Stimulated activated CD4-positive, alpha-beta T cell treated with anti-CD3 and anti-CD28 coated beads, TNF-alpha, amount 100 ng/mL, for 1 hour (primary cell): ENCODE measurements around the gene ZNF341.
A peak's percentile ranks its signal among the peaks of the same experiment; 100 is the strongest.
"Not testable (repeated sequence)": the region's sequence is repeated elsewhere in the genome, so short reads cannot be mapped to it uniquely, and the experiment has no call there.

ENCODE experiments used
- DNase-seq, 3 donors: peaks; one replicate each; pipeline ENCODE4 v3.0.0-alpha.2; 2020; ENCODE audit warnings: low read depth in 3 of 3, low spot score in 1 of 3

ZNF341 gene

DNA sequence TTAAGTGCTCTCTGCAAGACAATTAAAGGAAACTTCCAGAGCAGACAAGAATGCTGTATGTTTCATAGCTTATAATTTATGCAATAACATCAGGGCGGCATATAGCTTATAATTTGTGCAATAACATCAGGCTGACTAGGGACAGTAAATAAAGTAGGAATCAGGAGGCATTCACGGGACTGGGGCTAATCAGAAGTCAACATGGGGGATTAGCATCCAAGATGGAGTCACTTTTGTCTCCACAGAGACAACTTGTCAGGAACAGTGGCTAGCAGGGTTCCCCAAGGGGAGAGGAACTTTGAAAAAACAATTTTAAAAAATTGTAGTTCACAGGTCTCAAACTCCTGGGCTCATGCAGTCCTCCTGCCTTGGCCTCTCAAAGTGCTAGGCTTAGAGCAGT, 3.3 kb upstream of the ZNF341 start:
- no peak for DNase-seq

DNA sequence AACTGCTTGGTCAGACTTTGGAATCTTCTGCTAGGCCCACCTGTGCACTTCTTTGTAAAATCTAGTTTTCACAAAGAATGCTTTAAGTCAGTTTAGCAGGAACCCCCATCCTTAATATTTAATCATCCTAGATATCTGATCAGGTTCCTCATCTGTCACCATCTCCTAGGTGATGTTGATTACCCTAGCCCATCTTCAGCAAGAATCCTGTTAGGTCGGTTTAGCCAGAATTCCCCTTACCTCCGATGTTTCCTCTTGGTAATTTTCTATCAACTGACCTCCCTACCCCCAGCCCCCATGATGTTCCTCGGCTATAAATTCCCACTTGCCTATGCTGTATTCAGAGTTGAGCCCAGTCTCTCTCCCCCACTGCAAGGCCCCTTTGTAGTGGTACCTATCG, 2.7 kb upstream of the ZNF341 start:
- DNase-seq, result no peak

- no peak for DNase-seq
These were observed 677 bp upstream of the ZNF341 start for GRCh38 chr20:33730946-33731692.

- DNase-seq, result peak in 2 of 3 donors; percentile 78 to 79
These were observed 572 bp downstream of the ZNF341 start for GRCh38 chr20:33732166-33732970.

GRCh38 chr20:33733654-33734576, 2.1 kb downstream of the ZNF341 start:
- no peak for DNase-seq

DNA sequence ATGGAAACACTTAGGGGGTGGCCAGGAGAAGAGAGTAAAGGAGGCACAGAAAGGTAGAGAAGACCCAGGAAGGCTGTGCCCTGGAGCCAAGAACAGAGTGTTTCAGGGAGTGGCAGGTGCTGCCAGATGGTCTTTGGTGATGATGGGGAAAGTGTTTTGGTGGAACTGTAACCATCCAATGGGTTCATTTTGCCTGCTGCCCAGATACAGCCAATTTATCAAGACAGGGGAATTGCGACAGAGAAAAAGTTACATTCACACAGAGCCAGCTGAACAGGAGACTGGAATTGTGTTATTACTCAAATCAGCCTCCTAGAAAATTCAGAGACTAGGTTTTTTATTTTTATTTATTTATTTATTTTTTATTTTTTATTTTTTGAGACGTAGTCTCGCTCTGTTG, 5.2 kb downstream of the ZNF341 start:
- no peak for DNase-seq

- DNase-seq, result no peak
These were observed 7.7 kb downstream of the ZNF341 start for GRCh38 chr20:33739493-33739892.

DNA sequence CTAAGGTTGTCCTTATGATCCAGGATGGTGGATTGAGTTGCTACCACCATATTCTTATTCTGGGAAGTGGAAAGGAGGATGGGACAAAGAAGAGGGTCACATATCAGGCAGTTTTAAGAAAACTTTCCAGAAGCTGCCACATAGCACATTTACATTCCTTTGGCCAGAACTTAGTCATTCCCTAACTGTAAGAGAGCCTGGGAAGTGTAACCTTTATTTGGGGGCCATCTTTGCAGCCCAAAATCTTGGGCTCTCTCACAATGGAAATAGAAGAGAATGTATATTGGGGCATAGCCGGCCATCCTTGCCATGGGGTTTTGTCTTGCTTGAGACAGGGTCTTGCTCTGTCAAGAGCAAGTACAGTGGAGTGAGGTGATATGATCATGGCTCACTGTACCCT, 8.4 kb downstream of the ZNF341 start:
- DNase-seq, result no peak

DNA sequence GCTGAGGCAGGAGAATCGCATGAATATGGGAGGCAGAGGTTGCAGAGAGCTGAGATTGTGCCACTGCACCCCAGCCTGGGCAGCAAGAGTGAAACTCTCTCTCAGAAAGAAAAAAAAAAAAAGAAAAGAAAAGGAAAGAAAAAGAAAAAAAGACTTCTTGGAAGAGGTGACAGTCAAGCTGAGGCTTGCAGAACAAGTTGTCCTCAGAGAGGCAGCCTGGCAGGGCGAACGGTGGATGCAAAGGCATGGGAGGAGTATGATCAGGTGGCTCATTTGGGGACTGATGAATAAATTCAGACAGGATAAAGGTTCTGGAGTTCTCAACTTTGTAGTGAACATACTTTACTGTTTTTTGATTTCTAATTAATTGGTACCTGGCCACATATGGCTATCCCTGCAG, 12.4 kb downstream of the ZNF341 start:
- no peak for DNase-seq

- no peak for DNase-seq
These were observed 13.1 kb downstream of the ZNF341 start for GRCh38 chr20:33744773-33745385.

GRCh38 chr20:33746325-33746998, 14.7 kb downstream of the ZNF341 start:
- DNase-seq, result no peak

- DNase-seq, result no peak
These were observed 20.0 kb downstream of the ZNF341 start for GRCh38 chr20:33751775-33752174.

- no peak for DNase-seq
These were observed 21.3 kb downstream of the ZNF341 start for GRCh38 chr20:33753143-33753542.

DNA sequence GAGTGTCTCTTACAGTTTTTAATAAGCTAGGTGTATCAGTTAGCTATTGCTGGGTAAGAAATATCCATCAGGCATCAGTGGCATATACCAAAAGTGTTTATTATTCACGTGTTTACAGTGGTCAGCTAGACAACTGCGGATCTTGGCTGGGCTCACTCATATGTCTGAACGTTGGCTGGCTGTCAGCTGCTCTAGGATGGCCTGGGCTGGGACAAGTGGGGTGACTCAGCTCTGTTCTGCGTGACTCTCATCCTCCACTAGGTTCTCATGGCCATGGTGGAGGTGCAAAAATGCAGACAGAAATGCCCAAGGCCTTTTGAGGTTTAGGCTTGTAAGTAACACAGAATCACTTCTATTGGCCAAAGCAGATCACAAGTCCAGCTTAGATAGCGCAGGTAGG, 22.0 kb downstream of the ZNF341 start:
- no peak for DNase-seq

GRCh38 chr20:33755936-33756490, 24.2 kb downstream of the ZNF341 start:
- DNase-seq, result not testable (repeated sequence)

DNA sequence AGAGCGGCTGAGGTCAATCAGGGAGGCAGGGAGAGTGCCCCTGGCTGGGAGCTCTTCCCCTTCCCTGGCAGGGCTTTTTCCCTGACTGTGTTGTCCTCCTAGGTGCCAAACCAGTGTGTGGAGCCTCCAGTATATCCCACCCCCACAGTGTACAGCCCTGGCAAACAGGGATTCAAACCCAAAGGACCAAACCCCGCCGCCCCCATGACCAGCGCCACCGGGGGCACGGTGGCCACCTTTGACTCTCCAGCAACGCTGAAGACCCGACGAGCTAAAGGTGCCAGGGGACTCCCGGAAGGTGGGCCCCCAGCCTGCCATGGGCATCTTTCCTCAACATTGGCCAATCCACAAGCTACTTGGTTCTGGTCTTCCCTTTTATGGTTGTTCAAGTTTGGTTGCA, 25.2 kb downstream of the ZNF341 start:
- no peak for DNase-seq

DNA sequence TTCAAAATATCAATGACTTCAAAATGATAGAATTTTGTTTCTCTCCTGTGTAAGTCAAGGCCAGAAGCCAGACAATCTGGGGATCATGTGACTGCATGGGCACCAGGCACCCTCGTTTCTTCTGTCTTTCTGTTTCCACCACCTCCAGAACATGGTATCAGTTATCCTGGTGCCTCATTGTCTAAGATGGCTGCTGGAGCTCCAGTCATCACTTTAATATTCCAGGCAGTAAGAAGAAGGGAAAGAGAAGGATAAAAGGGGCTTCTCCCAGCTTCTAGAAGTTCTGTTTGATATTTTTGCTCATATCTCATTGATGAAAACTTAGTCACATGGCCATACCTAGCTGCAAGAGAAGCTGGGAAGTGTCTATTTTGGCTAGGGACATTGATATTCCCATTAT, 25.7 kb downstream of the ZNF341 start:
- DNase-seq, result no peak

DNA sequence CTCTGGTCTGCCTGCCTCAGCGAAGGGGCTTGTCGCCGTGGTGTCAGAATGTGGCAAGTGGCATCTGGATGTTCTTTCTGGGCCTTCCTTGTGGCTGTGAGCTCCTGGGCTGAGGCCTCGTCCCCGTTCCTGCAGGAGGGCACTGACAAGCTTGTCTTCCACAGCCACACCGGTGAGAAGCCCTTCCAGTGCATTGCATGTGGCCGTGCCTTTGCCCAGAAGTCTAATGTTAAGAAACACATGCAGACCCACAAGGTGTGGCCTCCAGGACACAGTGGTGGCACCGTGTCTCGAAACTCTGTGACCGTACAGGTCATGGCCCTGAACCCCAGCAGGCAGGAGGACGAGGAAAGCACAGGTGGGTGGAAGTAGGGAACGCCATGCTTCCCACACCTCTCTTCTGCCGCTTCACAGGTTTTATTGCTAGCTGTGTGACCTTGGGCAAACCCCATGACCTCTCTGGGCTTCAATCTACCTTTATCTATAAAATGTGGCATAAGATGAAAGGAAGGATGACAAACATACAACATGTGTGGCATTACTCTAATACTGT, 30.0 kb downstream of the ZNF341 start:
- no peak for DNase-seq

- no peak for DNase-seq
These were observed 33.3 kb downstream of the ZNF341 start for GRCh38 chr20:33765099-33765498.

DNA sequence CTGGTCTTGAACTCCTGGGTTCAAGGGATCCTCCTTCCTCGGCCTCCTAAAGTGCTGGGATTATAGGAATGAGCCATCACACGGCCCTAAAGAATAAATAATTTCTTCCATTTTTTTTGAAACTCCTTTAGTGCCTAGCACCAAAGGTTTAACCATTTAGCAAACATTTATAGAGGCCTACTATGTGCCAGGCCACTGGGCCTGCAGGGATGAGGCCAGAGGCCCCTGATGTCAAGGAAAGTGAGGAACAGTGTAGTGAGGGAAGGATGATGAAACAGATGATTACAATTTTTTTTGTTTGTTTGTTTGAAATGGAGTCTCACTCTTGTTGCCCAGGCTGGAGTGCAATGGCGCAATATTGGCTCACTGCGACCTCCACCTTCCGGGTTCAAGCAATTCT, 33.8 kb downstream of the ZNF341 start:
- no peak for DNase-seq
